GM12878 (cell line): ENCODE data around the gene VPS8. TPM values are rescaled to one million over a fixed set of nuclear protein-coding genes. Genes with fewer than 3 reads are reported as not detected.

ENCODE experiments used
- ATAC-seq: fragments of 200-7000 bp; cut with Tn5 transposase; 3 replicates; pipeline ENCODE4 v1.9.1; 2020; ENCODE audit warnings: mild to moderate bottlenecking, moderate library complexity
- BruUV-seq: library from RNA; stranded (reverse); fragments of 400-500 nt; replicated peaks from 2 replicates; lab custom pipeline; 2021; lab: Mats Ljungman, UMichigan
- CTCF ChIA-PET: fragments of 300-600 bp; sonication (Branson Sonifier 250); formaldehyde crosslinking; extraction: SDS; loops from one replicate; lab custom pipeline; 2021; ENCODE audit warnings: inconsistent platforms; lab: Yijun Ruan, JAX
- POLR2A ChIA-PET: fragments of 350-600 bp; formaldehyde crosslinking; extraction: SDS; loops from one replicate; lab custom pipeline; 2021; ENCODE audit warnings: inconsistent platforms; lab: Charles Lee
- RAD21 ChIA-PET: fragments of 300-600 bp; sonication (Branson Sonifier 250); formaldehyde crosslinking; loops from one replicate; lab custom pipeline; 2023; ENCODE audit warnings: antibody characterized with exemption; ENCODE audit not compliant: unreplicated experiment; lab: Charles Lee
- SMC1A ChIA-PET: fragments of 300-600 bp; sonication (Branson Sonifier 250); formaldehyde crosslinking; loops from one replicate; lab custom pipeline; 2023; ENCODE audit not compliant: unreplicated experiment, uncharacterized antibody; lab: Charles Lee
- DNase-seq: peaks from one replicate; pipeline ENCODE4 v3.0.0-alpha.2; 2011; ENCODE audit warnings: low read depth, low spot score
- FAIRE-seq: peaks from 3 replicates; lab custom pipeline; 2011; peaks lifted over from hg19 to GRCh38; lab: Jason Lieb, UNC
- H2AFZ ChIP-seq: 2 replicates; pipeline ENCODE4 v1.6.0; 2011; ENCODE audit warnings: low read depth, low read length, control low read depth; ENCODE audit not compliant: control insufficient read depth
- H3K27ac ChIP-seq: 2 replicates; pipeline ENCODE4 v1.5.1; 2011; ENCODE audit warnings: control low read depth; ENCODE audit not compliant: control insufficient read depth, insufficient read depth
- H3K27me3 ChIP-seq, 2 experiments: replicated peaks in 1 of 2; 2 replicates each; pipeline versions ENCODE4 v1.6.0 to v1.6.1; 2011; ENCODE audit warnings: low read length in 1 of 2; ENCODE audit not compliant: control insufficient read depth in 2 of 2, insufficient read depth in 2 of 2
- H3K36me3 ChIP-seq, 2 experiments: 2 replicates each; pipeline ENCODE4 v1.5.1; 2011; ENCODE audit warnings: low read length in 1 of 2; ENCODE audit not compliant: control insufficient read depth in 2 of 2, insufficient read depth in 2 of 2
- H3K4me1 ChIP-seq: 2 replicates; pipeline ENCODE4 v1.6.1; 2011; ENCODE audit warnings: mild to moderate bottlenecking, low read length, moderate library complexity, mixed read lengths; ENCODE audit not compliant: control insufficient read depth, insufficient read depth
- H3K4me2 ChIP-seq: 2 replicates; pipeline ENCODE4 v1.6.0; 2011; ENCODE audit warnings: control low read depth; ENCODE audit not compliant: control insufficient read depth, insufficient read depth
- H3K4me3 ChIP-seq: fragments of 200-600 bp; sonication (generic); 2 replicates; pipeline ENCODE4 v1.5.1; 2016
- H3K79me2 ChIP-seq: 2 replicates; pipeline ENCODE4 v1.6.0; 2011; ENCODE audit warnings: low read length; ENCODE audit not compliant: control insufficient read depth, insufficient read depth
- H3K9ac ChIP-seq: 2 replicates; pipeline ENCODE4 v1.8.0; 2011; ENCODE audit warnings: low read length, control low read depth, mixed read lengths; ENCODE audit not compliant: control insufficient read depth, insufficient read depth
- H3K9me3 ChIP-seq: replicated peaks from 3 replicates; pipeline ENCODE4 v1.5.1; 2011; ENCODE audit warnings: mild to moderate bottlenecking, low read length; ENCODE audit not compliant: control insufficient read depth, insufficient read depth
- H4K20me1 ChIP-seq: 2 replicates; pipeline ENCODE4 v1.6.0; 2011; ENCODE audit not compliant: control insufficient read depth, insufficient read depth
- IKZF2 ChIP-seq, 2 experiments: fragments of 450-650 bp; IDR thresholded peaks; 2 replicates each; pipeline ENCODE4 v1.6.1; 2017; ENCODE audit warnings: mild to moderate bottlenecking in 2 of 2, moderate library complexity in 2 of 2
- MYC ChIP-seq: IDR thresholded peaks from 2 replicates; pipeline ENCODE4 v1.6.1; 2011; ENCODE audit warnings: mild to moderate bottlenecking, low read length, moderate library complexity, inconsistent platforms; ENCODE audit not compliant: insufficient read depth, insufficient replicate concordance, insufficient read length, severe bottlenecking
- ZBTB11 ChIP-seq: fragments of 450-650 bp; formaldehyde crosslinking; IDR thresholded peaks from 2 replicates; pipeline ENCODE4 v1.5.0; 2022; ENCODE audit warnings: mild to moderate bottlenecking, missing genetic modification characterization
- WGBS: methylation state at CpG from one replicate; pipeline ENCODE4 v1.1.6; 2016; ENCODE audit warnings: low lambda C conversion rate; ENCODE audit not compliant: insufficient replicate concordance, insufficient coverage; ENCODE audit errors: missing lambda C conversion rate; 5-methylcytosine and 5-hydroxymethylcytosine counted together
- in situ Hi-C: fragments of 300-500 bp; cut with MboI; formaldehyde crosslinking; loops from 9 replicates; pipeline ENCODE4 v1.14.3; 2018; ENCODE audit warnings: mixed read lengths
- intact Hi-C: fragments of 100-400 bp; cut with micrococcal nuclease; formaldehyde crosslinking; loops from one replicate; pipeline ENCODE4 v1.14.2; 2022; ENCODE audit not compliant: unreplicated experiment
- polyA plus RNA-seq, 11 experiments: library from polyadenylated mRNA; depleted of rRNA in 4 of 11; unstranded in 6 of 11; stranded (reverse) in 5 of 11; fragments of >200 nt; fragmentation: Nextera tagmentation in 4 of 11; fragmentation: Illumina TruSeq in 1 of 11; extraction: Ambion mirVana in 4 of 11; extraction: Trizol in 1 of 11; gene quantifications; 1 replicate in 1 of 11; 2 replicates in 10 of 11; pipeline versions ENCODE4 v1.2.1 to v1.2.3, GENCODE V29; 2011 to 2016; ENCODE audit warnings: inconsistent platforms in 2 of 11, missing spikeins in 2 of 11, low read depth in 1 of 11
- total RNA-seq, 4 experiments: library from RNA; depleted of rRNA in 3 of 4; stranded (reverse); fragments of >200 nt in 3 of 4; fragmentation: Illumina TruSeq in 1 of 4; extraction: Trizol in 1 of 4; gene quantifications; 2 replicates each; pipeline versions ENCODE4 v1.2.1 to v1.2.3, GENCODE V29; 2013 to 2021

The VPS8 gene
- total and polyA plus RNA-seq, 10 of the 15 experiments (the other 5 are each of a cell fraction or from before 2014, with no cell fraction given) = 8.9 to 34.7 (median 20.9) TPM

- TF ChIP-seq ZBTB11 (no peak), MYC (no peak)
Measured at GRCh38 chr3:184781801-184782200, 30.2 kb upstream of the VPS8 start (continued).

- no peaks in the 10 kb centered on the region for H3K36me3 ChIP-seq
- CTCF ChIA-PET = no interaction called here
- ATAC-seq (no peak), FAIRE-seq (no peak), DNase-seq (no peak)
- RAD21 ChIA-PET = no interaction called here
- no peak overlapping the region for H2AFZ ChIP-seq
- H3K9ac ChIP-seq = no peak overlapping the region
- no peaks in the 10 kb centered on the region for H3K4me1 ChIP-seq
- BruUV-seq = no TSS peak
- H4K20me1 ChIP-seq = no peaks in the 10 kb centered on the region
- H3K9me3 ChIP-seq = no peaks in the 10 kb centered on the region
- intact Hi-C loops = no loop called here
- no peaks in the 10 kb centered on the region for H3K27me3 ChIP-seq
- WGBS = 77% methylated on average over 7 of the region's 7 CpGs
- H3K27ac ChIP-seq = no peak overlapping the region
- SMC1A ChIA-PET = no interaction called here
- POLR2A ChIA-PET = no interaction called here
- no peaks in the 10 kb centered on the region for H3K79me2 ChIP-seq
- in situ Hi-C loops = no loop called here
- no peak overlapping the region for H3K4me3 ChIP-seq
- no peak for TF ChIP-seq IKZF2 (IDR thresholded peaks at IDR 0.05)
- H3K4me2 ChIP-seq = no peak overlapping the region
Measured at GRCh38 chr3:184783319-184783718, 28.6 kb upstream of the VPS8 start.
